OCI-LY7 (cell line): ENCODE data around the gene KCNE4. TPM values are rescaled to one million over a fixed set of nuclear protein-coding genes. Genes with fewer than 3 reads are reported as not detected.

ENCODE experiments used
- BruUV-seq: library from RNA; stranded (reverse); fragments of 400-500 nt; replicated peaks from 2 replicates; lab custom pipeline; 2021; lab: Mats Ljungman, UMichigan
- CTCF ChIA-PET: fragments of 300-600 bp; sonication (Branson Sonifier 250); formaldehyde crosslinking; loops from one replicate; lab custom pipeline; 2022; ENCODE audit warnings: antibody characterized with exemption; ENCODE audit not compliant: unreplicated experiment; lab: Charles Lee
- POLR2A ChIA-PET: fragments of 300-600 bp; sonication (Branson Sonifier 250); formaldehyde crosslinking; loops from one replicate; lab custom pipeline; 2022; ENCODE audit warnings: antibody characterized with exemption; lab: Charles Lee
- DNase-seq: peaks from one replicate; pipeline ENCODE4 v3.0.0-alpha.2; 2015; ENCODE audit warnings: low spot score
- H2AFZ ChIP-seq: fragments of 200-600 bp; sonication (generic), shearing (Covaris generic); 2 replicates; pipeline ENCODE4 v1.6.1; 2014; ENCODE audit warnings: mild to moderate bottlenecking, antibody characterized with exemption, low read length, moderate library complexity
- H3K27ac ChIP-seq: fragments of 200-600 bp; sonication (generic); 2 replicates; pipeline ENCODE4 v1.5.1; 2014; ENCODE audit warnings: mixed run types, low read depth, mild to moderate bottlenecking, moderate library complexity, low read length, inconsistent platforms; ENCODE audit not compliant: poor library complexity, severe bottlenecking
- H3K36me3 ChIP-seq: fragments of 200-600 bp; sonication (generic); 2 replicates; pipeline ENCODE4 v1.6.1; 2014; ENCODE audit warnings: mild to moderate bottlenecking, antibody characterized with exemption, low read length, moderate library complexity, mixed read lengths; ENCODE audit not compliant: insufficient read depth
- H3K4me1 ChIP-seq: fragments of 200-600 bp; sonication (generic); 2 replicates; pipeline ENCODE4 v1.5.1; 2014; ENCODE audit warnings: mild to moderate bottlenecking, low read length; ENCODE audit not compliant: insufficient read depth, poor library complexity, severe bottlenecking
- H3K4me2 ChIP-seq: fragments of 200-600 bp; sonication (generic); 2 replicates; pipeline ENCODE4 v1.6.1; 2014; ENCODE audit warnings: mild to moderate bottlenecking, low read length
- H3K4me3 ChIP-seq: fragments of 200-600 bp; sonication (generic); 2 replicates; pipeline ENCODE4 v1.5.1; 2014; ENCODE audit warnings: mild to moderate bottlenecking, low read depth, low read length; ENCODE audit not compliant: poor library complexity, severe bottlenecking
- H3K79me2 ChIP-seq: fragments of 200-600 bp; sonication (generic); 2 replicates; pipeline ENCODE4 v1.6.1; 2016; ENCODE audit warnings: low read depth, mild to moderate bottlenecking, low read length, moderate library complexity, mixed read lengths; ENCODE audit not compliant: insufficient read depth
- H3K9me2 ChIP-seq: fragments of 200-600 bp; sonication (generic); 2 replicates; pipeline ENCODE4 v1.6.1; 2016; ENCODE audit warnings: mild to moderate bottlenecking, low read length, mixed read lengths; ENCODE audit not compliant: insufficient read depth
- H3K9me3 ChIP-seq: fragments of 200-600 bp; sonication (generic); 2 replicates; pipeline ENCODE4 v1.6.1; 2014; ENCODE audit warnings: mild to moderate bottlenecking, mixed run types, low read length, mixed read lengths
- H4K20me1 ChIP-seq: fragments of 200-600 bp; sonication (generic); 2 replicates; pipeline ENCODE4 v1.6.1; 2014; ENCODE audit warnings: mild to moderate bottlenecking, antibody characterized with exemption, low read length, moderate library complexity, mixed read lengths; ENCODE audit not compliant: insufficient read depth
- EZH2phosphoT487 ChIP-seq: fragments of 200-600 bp; sonication (generic); IDR thresholded peaks from 2 replicates; pipeline ENCODE4 v1.6.1; 2018; ENCODE audit warnings: low read depth, borderline replicate concordance, mild to moderate bottlenecking, mixed run types, antibody characterized with exemption, low read length, moderate library complexity, mixed read lengths
- intact Hi-C: fragments of 100-400 bp; cut with micrococcal nuclease; formaldehyde crosslinking; loops from one replicate; pipeline ENCODE4 v1.10.0; 2022; ENCODE audit not compliant: unreplicated experiment
- total RNA-seq, 2 experiments: library from RNA; depleted of rRNA in 1 of 2; stranded (reverse); fragments of >200 nt in 1 of 2; shearing (Covaris generic) in 1 of 2; gene quantifications; 2 replicates each; pipeline ENCODE4 v1.2.3, GENCODE V29; 2014 to 2022
- TF ChIP-seq, protein P1 (sequence below): fragments of 200-600 bp; sonication (generic); conservative IDR thresholded peaks from 2 replicates; pipeline ENCODE4 v1.5.1; 2014; ENCODE audit warnings: mild to moderate bottlenecking, antibody characterized with exemption, low read length, moderate library complexity, mixed read lengths

KCNE4 gene
- total RNA-seq, 2 experiments from 2014 or later, result not detected

DNA sequence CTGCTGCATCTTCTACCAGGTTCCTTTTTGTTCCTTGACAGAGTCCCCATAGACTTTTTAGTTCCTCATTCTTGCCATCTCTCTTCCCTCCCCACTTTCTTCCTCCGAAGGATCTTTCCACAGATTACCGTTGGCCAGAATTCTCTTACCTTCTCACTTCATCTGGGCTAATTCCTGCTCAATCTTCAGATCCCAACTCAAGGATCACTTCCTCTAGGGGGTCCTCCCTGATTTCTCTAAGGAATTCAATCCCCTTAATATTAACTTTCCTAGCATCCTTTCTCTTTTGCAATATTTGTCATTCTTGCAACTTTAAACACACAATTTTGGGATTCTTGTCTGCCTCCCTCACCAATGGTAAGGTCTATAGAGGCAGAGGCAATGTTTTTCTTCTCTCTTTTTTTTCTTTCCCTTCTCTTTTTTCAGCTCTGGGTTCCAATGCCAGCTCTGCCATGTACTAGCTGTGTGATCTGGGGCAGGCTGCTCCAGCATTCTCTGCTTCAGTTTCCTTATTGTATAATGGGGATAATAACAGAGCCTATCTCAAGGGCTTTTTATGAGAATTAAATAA is 5.4 kb upstream of the KCNE4 start:
- CTCF ChIA-PET, result no interaction called here
- TF ChIP-seq, protein P1, sequence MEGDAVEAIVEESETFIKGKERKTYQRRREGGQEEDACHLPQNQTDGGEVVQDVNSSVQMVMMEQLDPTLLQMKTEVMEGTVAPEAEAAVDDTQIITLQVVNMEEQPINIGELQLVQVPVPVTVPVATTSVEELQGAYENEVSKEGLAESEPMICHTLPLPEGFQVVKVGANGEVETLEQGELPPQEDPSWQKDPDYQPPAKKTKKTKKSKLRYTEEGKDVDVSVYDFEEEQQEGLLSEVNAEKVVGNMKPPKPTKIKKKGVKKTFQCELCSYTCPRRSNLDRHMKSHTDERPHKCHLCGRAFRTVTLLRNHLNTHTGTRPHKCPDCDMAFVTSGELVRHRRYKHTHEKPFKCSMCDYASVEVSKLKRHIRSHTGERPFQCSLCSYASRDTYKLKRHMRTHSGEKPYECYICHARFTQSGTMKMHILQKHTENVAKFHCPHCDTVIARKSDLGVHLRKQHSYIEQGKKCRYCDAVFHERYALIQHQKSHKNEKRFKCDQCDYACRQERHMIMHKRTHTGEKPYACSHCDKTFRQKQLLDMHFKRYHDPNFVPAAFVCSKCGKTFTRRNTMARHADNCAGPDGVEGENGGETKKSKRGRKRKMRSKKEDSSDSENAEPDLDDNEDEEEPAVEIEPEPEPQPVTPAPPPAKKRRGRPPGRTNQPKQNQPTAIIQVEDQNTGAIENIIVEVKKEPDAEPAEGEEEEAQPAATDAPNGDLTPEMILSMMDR, result no peak
- TF ChIP-seq EZH2phosphoT487, result no peak
- Histone ChIP-seq H3K9me3 (no peaks in the 10 kb centered on the region), H4K20me1 (no peaks in the 10 kb centered on the region), H3K9me2 (no peaks in the 10 kb centered on the region), H3K27ac (no peak overlapping the region), H3K4me2 (no peak overlapping the region), H3K4me3 (no peak overlapping the region), H3K4me1 (peaks cover 7% of the 10 kb centered on the region), H3K79me2 (no peaks in the 10 kb centered on the region), H3K36me3 (no peaks in the 10 kb centered on the region), H2AFZ (no peak overlapping the region)
- no peak for DNase-seq
- POLR2A ChIA-PET, result interaction anchor here (1.2 kb wide), 1 partner anchor 445 kb away, joined by 3 read pairs; no protein-coding TSS in a partner anchor
- BruUV-seq, result no TSS peak
- intact Hi-C loops, result no loop called here

DNA sequence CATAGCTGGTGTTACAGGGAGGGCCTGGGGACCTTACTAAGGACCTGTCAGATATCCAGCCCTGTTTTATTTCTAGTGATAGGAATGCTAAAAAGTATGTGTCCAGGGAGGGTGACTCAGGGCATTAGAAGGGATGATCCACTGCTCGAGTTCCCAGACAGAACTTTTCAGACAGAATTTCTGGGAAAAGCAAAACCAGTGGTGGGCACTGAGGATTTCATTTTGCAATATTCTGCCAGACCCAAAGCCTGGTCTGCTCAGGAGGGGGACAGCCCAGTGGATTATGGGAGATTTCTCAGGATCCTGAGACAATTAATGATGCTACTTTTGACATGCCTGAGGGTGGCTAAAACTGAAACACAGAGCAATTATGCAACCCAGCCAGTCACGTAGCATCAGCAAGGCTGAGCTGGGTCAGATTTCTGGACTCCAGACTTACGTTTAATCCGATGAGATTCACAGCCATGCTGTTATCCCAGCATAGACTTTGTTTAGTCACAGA is 4.7 kb upstream of the KCNE4 start:
- H3K4me1 ChIP-seq, result peaks cover 7% of the 10 kb centered on the region
- H3K27ac ChIP-seq, result no peak overlapping the region
- H3K9me3 ChIP-seq, result no peaks in the 10 kb centered on the region
- intact Hi-C loops, result no loop called here
- TF ChIP-seq, protein P1, result no peak
- no peak for TF ChIP-seq EZH2phosphoT487
- no TSS peak for BruUV-seq
- no peak overlapping the region for H2AFZ ChIP-seq
- no peak for DNase-seq
- no peaks in the 10 kb centered on the region for H3K9me2 ChIP-seq
- no peaks in the 10 kb centered on the region for H3K36me3 ChIP-seq
- H3K4me3 ChIP-seq, result no peak overlapping the region
- H4K20me1 ChIP-seq, result no peaks in the 10 kb centered on the region
- no peak overlapping the region for H3K4me2 ChIP-seq
- ChIA-PET POLR2A (interaction anchor here (1.2 kb wide), 1 partner anchor 444 kb away, joined by 3 read pairs; no protein-coding TSS in a partner anchor), CTCF (no interaction called here)
- H3K79me2 ChIP-seq, result no peaks in the 10 kb centered on the region

DNA sequence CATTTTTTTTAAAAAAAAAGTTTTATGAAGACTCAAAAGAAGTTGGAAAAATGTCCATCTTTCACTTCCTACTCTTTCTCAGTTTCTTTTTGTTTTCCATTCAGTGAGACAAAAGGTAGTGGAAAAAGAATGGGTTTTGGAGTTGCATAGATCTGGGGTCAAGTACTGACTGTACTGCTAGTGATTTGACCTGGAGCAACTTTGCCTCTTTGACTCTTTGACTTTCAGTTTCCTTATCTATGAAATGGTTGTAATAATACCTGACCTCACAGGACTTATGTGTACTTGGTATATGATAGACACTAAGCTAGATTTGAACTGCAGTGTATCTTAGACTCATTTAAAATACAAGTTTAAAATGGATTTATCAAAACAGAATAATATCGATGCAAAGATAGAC is 3.5 kb upstream of the KCNE4 start:
- POLR2A ChIA-PET, result no interaction called here
- no peak for DNase-seq
- intact Hi-C loops, result no loop called here
- CTCF ChIA-PET, result no interaction called here
- TF ChIP-seq EZH2phosphoT487, result no peak
- TF ChIP-seq, protein P1, result no peak
- H3K9me2 ChIP-seq, result no peaks in the 10 kb centered on the region
- no peaks in the 10 kb centered on the region for H3K9me3 ChIP-seq
- no peak overlapping the region for H2AFZ ChIP-seq
- H3K4me3 ChIP-seq, result no peak overlapping the region
- H3K36me3 ChIP-seq, result no peaks in the 10 kb centered on the region
- no TSS peak for BruUV-seq
- no peaks in the 10 kb centered on the region for H3K4me1 ChIP-seq
- H3K4me2 ChIP-seq, result no peak overlapping the region
- H4K20me1 ChIP-seq, result no peaks in the 10 kb centered on the region
- no peak overlapping the region for H3K27ac ChIP-seq
- no peaks in the 10 kb centered on the region for H3K79me2 ChIP-seq
